K562 treated with DMSO at 1 percent for 12 hours (cell line): Measurements from ENCODE around the gene PSMB8. TPM values are rescaled to one million over a fixed set of nuclear protein-coding genes. Genes with fewer than 3 reads are reported as not detected.

Source experiments
- total RNA-seq: library from RNA; unstranded; fragments of 300-600 nt; gene quantifications from 2 replicates; pipeline ENCODE4 v1.2.3, GENCODE V29; 2022; ENCODE audit not compliant: insufficient read depth

Gene PSMB8
- total RNA-seq, result 20.9 and 27.9 TPM in 2 replicates

GRCh38 chr6:32843979-32844838, at the start of gene PSMB8:
Gene PSMB8 (minus strand): TSS chr6:32844047. CDS start chr6:32843996, 51 bp downstream.

GRCh38 chr6:32853541-32854375, 9.9 kb upstream of the PSMB8 start, which contains the start of the genes PSMB9 and TAP1:
Gene PSMB9 (plus strand): TSS chr6:32854192. CDS start chr6:32854230, 38 bp downstream.
Gene TAP1 (minus strand): TSS chr6:32853704. CDS start chr6:32853636, 68 bp downstream.

GRCh38 chr6:32838114-32838958, 5.5 kb downstream of the PSMB8 start, which contains the start of gene TAP2:
Gene TAP2 (minus strand): TSS chr6:32838739. CDS start chr6:32838233, 506 bp downstream.

GRCh38 chr6:32816746-32817204, 27.1 kb downstream of the PSMB8 start, which contains the start of gene HLA-DOB:
Gene HLA-DOB (minus strand): TSS chr6:32817002. CDS start chr6:32816951, 51 bp downstream.

Other genes starting within 250 kb of the PSMB8 start
- not detected in 2 replicates for gene HLA-DQA1, start 206.6 kb downstream of the PSMB8 start, total RNA-seq
- gene HLA-DQB1, start 177.4 kb downstream of the PSMB8 start, total RNA-seq, result not detected in 2 replicates
- not detected in 2 replicates for gene HLA-DQA2, start 102.7 kb downstream of the PSMB8 start, total RNA-seq
- gene HLA-DQB2, start 80.5 kb downstream of the PSMB8 start, total RNA-seq, result not detected in 2 replicates
- gene HLA-DOB, start 27.0 kb downstream of the PSMB8 start, total RNA-seq, result 0.86 and 2.0 TPM in 2 replicates
- 23.1 and 30.2 TPM in 2 replicates for gene TAP2, start 5.3 kb downstream of the PSMB8 start, total RNA-seq
- 16.2 and 24.6 TPM in 2 replicates for gene TAP1, start 9.7 kb upstream of the PSMB8 start, total RNA-seq
- gene PSMB9, start 10.1 kb upstream of the PSMB8 start, total RNA-seq, result 46.8 and 54.1 TPM in 2 replicates
- gene HLA-DMB, start 97.0 kb upstream of the PSMB8 start, total RNA-seq, result not detected in 2 replicates
- not detected in 2 replicates for gene HLA-DMA, start 109.0 kb upstream of the PSMB8 start, total RNA-seq
- 98.6 and 283 TPM in 2 replicates for gene BRD2, start 124.5 kb upstream of the PSMB8 start, total RNA-seq
- gene HLA-DOA, start 165.5 kb upstream of the PSMB8 start, total RNA-seq, result not detected in 2 replicates
- not detected in 2 replicates for gene HLA-DPA1, start 229.6 kb upstream of the PSMB8 start, total RNA-seq
- gene HLA-DPB1, start 231.9 kb upstream of the PSMB8 start, total RNA-seq, result not detected in 2 replicates